Adipocyte (in vitro differentiated cells): ENCODE results near the gene FRMD4A.

Source experiments
- DNase-seq: peaks from one replicate; pipeline ENCODE4 v3.0.0-alpha.2; 2015; ENCODE audit warnings: low read depth
- H3K27me3 ChIP-seq: replicated peaks from 2 replicates; pipeline ENCODE4 v1.7.0; 2013; ENCODE audit warnings: mild to moderate bottlenecking, low read length, moderate library complexity; ENCODE audit not compliant: control insufficient read depth, insufficient read depth
- H3K36me3 ChIP-seq: 2 replicates; pipeline ENCODE4 v1.7.0; 2013; ENCODE audit warnings: low read length, mild to moderate bottlenecking, moderate library complexity; ENCODE audit not compliant: control insufficient read depth, insufficient read depth, severe bottlenecking
- H3K4me1 ChIP-seq: 2 replicates; pipeline ENCODE4 v1.7.0; 2013; ENCODE audit warnings: mild to moderate bottlenecking, low read length, moderate library complexity; ENCODE audit not compliant: control insufficient read depth, insufficient read depth
- H3K4me3 ChIP-seq: 2 replicates; pipeline ENCODE4 v1.7.0; 2013; ENCODE audit warnings: mild to moderate bottlenecking, low read length, moderate library complexity
- H3K9ac ChIP-seq: 2 replicates; pipeline ENCODE4 v1.7.0; 2013; ENCODE audit warnings: mild to moderate bottlenecking, low read length, moderate library complexity
- H3K9me3 ChIP-seq: 2 replicates; pipeline ENCODE4 v1.7.0; 2013; ENCODE audit warnings: mild to moderate bottlenecking, low read length, moderate library complexity; ENCODE audit not compliant: control insufficient read depth

Gene FRMD4A

GRCh38 chr10:13953371-13953770 is 377.4 kb downstream of the FRMD4A start:
- no peak overlapping the region for H3K9ac ChIP-seq
- DNase-seq, result no peak
- peaks cover 22% of the 10 kb centered on the region for H3K4me1 ChIP-seq
- H3K4me3 ChIP-seq, result no peak overlapping the region
- H3K27me3 ChIP-seq, result no peaks in the 10 kb centered on the region
- H3K36me3 ChIP-seq, result no peaks in the 10 kb centered on the region
- no peaks in the 10 kb centered on the region for H3K9me3 ChIP-seq

GRCh38 chr10:13950543-13950939 is 380.2 kb downstream of the FRMD4A start:
- H3K36me3 ChIP-seq, result no peaks in the 10 kb centered on the region
- peak overlapping the region; percentile 10 for H3K4me3 ChIP-seq
- H3K9me3 ChIP-seq, result no peaks in the 10 kb centered on the region

GRCh38 chr10:13949844-13950542 is 380.7 kb downstream of the FRMD4A start:
- H3K9me3 ChIP-seq, result no peaks in the 10 kb centered on the region
- H3K4me1 ChIP-seq, result peaks cover 17% of the 10 kb centered on the region
- H3K36me3 ChIP-seq, result no peaks in the 10 kb centered on the region
- peak overlapping the region; percentile 10 for H3K4me3 ChIP-seq
- peak overlapping the region; percentile 39 for H3K9ac ChIP-seq
- peak; percentile 77 for DNase-seq
- H3K27me3 ChIP-seq, result no peaks in the 10 kb centered on the region

More at GRCh38 chr10:13950543-13950939, 380.2 kb downstream of the FRMD4A start:
- DNase-seq, result no peak
- H3K9ac ChIP-seq, result peak overlapping the region; percentile 39
- H3K4me1 ChIP-seq, result peaks cover 17% of the 10 kb centered on the region
- H3K27me3 ChIP-seq, result no peaks in the 10 kb centered on the region

GRCh38 chr10:13946209-13946460 is 384.6 kb downstream of the FRMD4A start:
- Histone ChIP-seq H3K4me1 (peaks cover 17% of the 10 kb centered on the region), H3K9me3 (no peaks in the 10 kb centered on the region), H3K4me3 (no peak overlapping the region), H3K27me3 (no peaks in the 10 kb centered on the region), H3K9ac (no peak overlapping the region), H3K36me3 (no peaks in the 10 kb centered on the region)
- DNase-seq, result no peak

- Histone ChIP-seq H3K27me3 (no peaks in the 10 kb centered on the region), H3K9ac (no peak overlapping the region), H3K36me3 (no peaks in the 10 kb centered on the region), H3K4me1 (peaks cover 14% of the 10 kb centered on the region), H3K9me3 (no peaks in the 10 kb centered on the region), H3K4me3 (no peak overlapping the region)
- no peak for DNase-seq
Measured at GRCh38 chr10:13945390-13946208, 385.1 kb downstream of the FRMD4A start.

GRCh38 chr10:13944823-13945222 is 385.9 kb downstream of the FRMD4A start:
- no peak for DNase-seq
- Histone ChIP-seq H3K27me3 (no peaks in the 10 kb centered on the region), H3K9ac (no peak overlapping the region), H3K4me1 (peaks cover 12% of the 10 kb centered on the region), H3K4me3 (no peak overlapping the region), H3K36me3 (no peaks in the 10 kb centered on the region), H3K9me3 (no peaks in the 10 kb centered on the region)

- no peaks in the 10 kb centered on the region for H3K36me3 ChIP-seq
- no peaks in the 10 kb centered on the region for H3K27me3 ChIP-seq
- H3K9me3 ChIP-seq, result no peaks in the 10 kb centered on the region
- no peak overlapping the region for H3K4me3 ChIP-seq
- no peak for DNase-seq
- no peak overlapping the region for H3K9ac ChIP-seq
- H3K4me1 ChIP-seq, result peaks cover 13% of the 10 kb centered on the region
Measured at GRCh38 chr10:13943735-13944398, 386.9 kb downstream of the FRMD4A start.

- H3K36me3 ChIP-seq, result no peaks in the 10 kb centered on the region
- H3K9me3 ChIP-seq, result no peaks in the 10 kb centered on the region
- H3K9ac ChIP-seq, result no peak overlapping the region
- H3K4me3 ChIP-seq, result no peak overlapping the region
- peaks cover 25% of the 10 kb centered on the region for H3K4me1 ChIP-seq
- H3K27me3 ChIP-seq, result no peaks in the 10 kb centered on the region
- no peak for DNase-seq
Measured at GRCh38 chr10:13942035-13942434, 388.7 kb downstream of the FRMD4A start.

GRCh38 chr10:13939391-13939790 is 391.3 kb downstream of the FRMD4A start:
- peak; percentile 66 for DNase-seq
- Histone ChIP-seq H3K9me3 (no peaks in the 10 kb centered on the region), H3K36me3 (no peaks in the 10 kb centered on the region), H3K27me3 (no peaks in the 10 kb centered on the region), H3K9ac (no peak overlapping the region), H3K4me1 (peaks cover 35% of the 10 kb centered on the region), H3K4me3 (no peak overlapping the region)

- peak; percentile 78 for DNase-seq
- Histone ChIP-seq H3K9me3 (no peaks in the 10 kb centered on the region), H3K36me3 (no peaks in the 10 kb centered on the region), H3K4me1 (peaks cover 38% of the 10 kb centered on the region), H3K4me3 (no peak overlapping the region), H3K9ac (peak overlapping the region; percentile 7), H3K27me3 (no peaks in the 10 kb centered on the region)
Measured at GRCh38 chr10:13938950-13939349, 391.8 kb downstream of the FRMD4A start.

GRCh38 chr10:13936826-13937225 is 393.9 kb downstream of the FRMD4A start:
- no peaks in the 10 kb centered on the region for H3K9me3 ChIP-seq
- peaks cover 51% of the 10 kb centered on the region for H3K4me1 ChIP-seq
- no peaks in the 10 kb centered on the region for H3K27me3 ChIP-seq
- H3K4me3 ChIP-seq, result no peak overlapping the region
- DNase-seq, result peak; percentile 57
- H3K36me3 ChIP-seq, result no peaks in the 10 kb centered on the region
- H3K9ac ChIP-seq, result no peak overlapping the region
